GM19099 (cell line): ENCODE results near the gene SP7.

Source experiments
- POLR2A ChIP-seq: IDR thresholded peaks from 3 replicates; pipeline ENCODE4 v1.6.1; 2011; ENCODE audit warnings: low read depth; ENCODE audit not compliant: insufficient read length; ENCODE audit errors: extremely low read depth

SP7 gene

DNA sequence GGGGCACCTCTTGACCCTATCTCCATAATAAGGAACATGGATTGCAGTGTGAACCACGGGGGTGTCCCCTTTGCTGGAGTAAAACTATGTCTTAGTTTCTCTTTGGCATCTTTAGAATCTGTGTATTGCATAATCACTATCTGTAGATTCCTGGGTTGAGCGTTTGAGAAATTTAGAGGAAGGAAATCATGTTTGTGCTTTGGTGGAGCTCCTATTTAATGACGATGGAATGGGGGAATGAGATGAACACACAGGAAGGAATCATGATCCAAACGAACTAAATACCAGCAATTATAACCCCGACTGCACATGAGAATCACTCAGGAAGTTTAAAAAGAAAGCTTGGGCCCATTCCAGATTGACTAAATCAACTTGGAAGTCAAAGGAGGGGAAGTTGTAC is 38.0 kb downstream of the SP7 start:
- TF ChIP-seq POLR2A, result no peak

DNA sequence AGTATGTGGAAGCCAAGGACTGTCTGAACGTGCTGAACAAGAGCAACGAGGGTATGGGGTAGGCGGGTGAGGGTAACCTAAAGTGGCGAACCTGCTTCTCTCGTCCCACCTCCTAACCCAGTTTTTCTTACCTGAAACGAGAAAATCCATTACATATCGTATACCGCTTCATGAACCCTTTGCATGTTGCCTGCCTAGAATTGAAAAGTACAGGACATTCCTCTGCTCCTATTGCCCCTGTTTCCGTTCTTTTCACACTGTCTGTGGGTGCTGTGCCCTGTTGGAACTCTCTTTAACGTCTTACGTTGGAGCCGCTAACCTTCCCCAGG is 40.3 kb downstream of the SP7 start:
- TF ChIP-seq POLR2A, result no peak

DNA sequence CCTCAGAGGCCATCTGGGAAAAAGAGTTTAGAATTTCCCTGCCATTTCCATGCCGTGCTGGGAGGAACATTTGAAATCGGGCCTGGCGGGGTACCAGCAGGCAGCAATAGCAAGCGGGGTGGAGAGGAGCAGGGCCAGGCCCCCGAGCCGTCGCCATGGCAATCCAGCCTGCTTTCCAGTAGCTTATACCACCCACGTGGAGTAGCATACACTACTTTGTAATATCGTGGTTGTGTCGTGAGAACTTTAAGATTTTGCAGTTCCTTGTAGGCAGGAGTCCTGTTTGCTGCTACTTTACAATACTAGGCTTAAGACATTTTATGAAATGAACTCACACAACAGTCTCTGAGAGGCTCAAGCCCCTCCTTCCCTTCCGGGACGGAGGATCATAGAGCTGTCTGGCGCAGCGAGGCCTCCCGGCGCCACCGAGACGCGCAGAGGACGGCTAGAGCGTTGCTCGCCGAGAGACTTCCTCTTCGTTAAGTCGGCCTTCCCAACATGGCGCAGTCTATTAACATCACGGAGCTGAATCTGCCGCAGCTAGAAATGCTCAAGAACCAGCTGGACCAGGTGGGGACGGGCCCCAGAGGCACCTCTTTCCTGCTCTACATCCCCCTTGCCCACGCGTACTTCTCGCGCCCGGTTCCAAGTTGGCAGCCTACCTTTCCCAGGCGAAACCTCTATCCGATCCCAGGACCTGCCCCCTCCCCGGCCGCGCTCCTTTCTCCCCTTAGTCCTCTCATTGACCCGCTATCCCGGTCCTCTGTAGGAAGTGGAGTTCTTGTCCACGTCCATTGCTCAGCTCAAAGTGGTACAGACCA is 40.9 kb downstream of the SP7 start, which contains the start of gene PFDN5:
PFDN5 (plus strand) TSS at position 473 of the 821 bp plus-strand sequence; CDS start at position 499, 26 bp downstream.
- peak; percentile 90 for TF ChIP-seq POLR2A

DNA sequence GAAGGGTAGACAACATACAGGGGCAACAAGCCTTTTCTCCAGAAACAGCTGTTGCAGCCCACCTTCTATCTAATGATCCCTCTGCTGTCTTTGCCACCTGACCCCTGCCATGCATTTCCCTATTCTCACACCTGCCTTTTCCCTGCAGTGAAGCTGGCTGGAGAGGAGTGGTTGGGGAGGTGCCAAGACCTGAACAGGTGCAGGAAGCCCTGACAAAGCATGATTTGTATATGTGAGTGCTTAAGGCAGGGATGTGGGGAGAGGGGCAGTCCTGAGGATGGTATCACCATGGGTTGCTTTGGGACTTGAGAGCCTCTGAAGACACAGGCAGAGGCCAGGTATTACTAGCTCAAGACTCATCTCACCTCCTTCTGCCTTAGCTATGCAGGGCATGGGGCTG is 43.7 kb downstream of the SP7 start:
- TF ChIP-seq POLR2A, result no peak

DNA sequence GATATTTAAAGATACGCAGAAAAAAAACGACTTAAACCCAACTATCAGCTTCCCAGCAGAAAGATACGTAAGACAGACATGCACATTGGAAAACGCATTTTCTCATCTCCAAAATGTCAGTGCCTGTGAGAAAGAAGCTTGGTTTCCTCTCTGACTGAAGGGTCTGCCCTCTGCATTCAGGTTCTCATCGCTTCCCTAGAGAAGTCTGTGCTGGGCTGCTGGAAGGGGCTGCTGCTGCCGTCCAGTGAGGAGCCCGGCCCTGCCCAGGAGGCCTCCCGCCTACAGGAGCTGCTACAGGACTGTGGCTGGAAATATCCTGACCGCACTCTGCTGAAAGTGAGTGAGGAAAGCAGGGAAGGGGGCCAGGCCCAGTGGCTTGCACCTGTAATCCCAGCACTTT is 45.5 kb downstream of the SP7 start:
- no peak for TF ChIP-seq POLR2A

DNA sequence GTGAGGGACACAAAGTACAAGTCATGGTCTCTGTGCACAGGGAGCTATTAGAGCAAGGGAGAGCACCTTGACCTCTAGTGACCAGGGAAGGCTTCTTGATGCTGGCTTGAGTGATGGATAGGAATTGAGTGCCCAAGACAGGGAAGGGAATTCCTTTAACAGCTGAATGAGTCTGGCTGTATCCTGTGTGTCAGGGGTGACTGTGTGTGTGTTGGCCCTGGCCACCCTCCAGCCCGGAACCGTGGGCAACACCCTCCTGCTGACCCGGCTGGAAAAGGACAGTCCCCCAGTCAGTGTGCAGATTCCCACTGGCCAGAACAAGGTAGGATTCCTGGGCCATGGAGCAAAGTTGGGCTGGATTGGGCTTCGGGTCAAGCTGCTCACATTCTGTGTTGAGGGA is 46.3 kb downstream of the SP7 start:
- no peak for TF ChIP-seq POLR2A

DNA sequence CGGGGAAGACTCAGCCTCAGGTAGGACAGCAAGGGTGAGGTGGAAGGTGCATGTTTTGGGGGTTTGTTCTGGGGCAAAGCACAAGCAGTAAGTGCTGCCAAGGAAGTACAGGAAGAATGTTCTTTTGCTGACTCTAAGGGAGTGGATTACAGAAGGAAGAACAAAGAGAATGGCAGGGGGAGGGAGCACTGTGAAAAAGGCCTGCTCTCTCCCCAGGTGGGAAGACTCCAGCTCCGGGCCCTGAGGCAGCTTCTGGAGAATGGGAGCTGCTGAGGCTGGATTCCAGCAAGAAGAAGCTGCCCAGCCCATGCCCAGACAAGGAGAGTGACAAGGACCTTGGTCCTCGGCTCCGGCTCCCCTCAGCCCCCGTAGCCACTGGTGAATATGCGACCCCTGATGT is 47.8 kb downstream of the SP7 start:
- no peak for TF ChIP-seq POLR2A

DNA sequence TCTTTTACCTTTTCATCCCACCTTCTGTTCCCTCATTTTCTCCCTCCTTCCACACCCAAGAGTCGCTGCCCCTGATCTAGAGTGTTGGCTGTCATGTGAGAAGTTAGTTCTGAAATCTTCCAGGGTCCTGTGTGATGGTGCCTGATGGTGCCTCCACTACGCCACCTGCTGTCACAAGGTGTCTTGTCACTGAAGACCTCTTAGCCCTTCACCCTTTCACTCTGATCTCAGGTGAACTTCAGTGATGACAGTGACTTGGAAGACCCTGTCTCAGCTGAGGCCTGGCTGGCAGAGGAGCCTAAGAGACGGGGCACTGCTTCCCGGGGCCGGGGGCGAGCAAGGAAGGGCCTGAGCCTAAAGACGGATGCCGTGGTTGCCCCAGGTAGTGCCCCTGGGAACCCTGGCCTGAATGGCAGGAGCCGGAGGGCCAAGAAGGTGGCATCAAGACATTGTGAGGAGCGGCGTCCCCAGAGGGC is 48.4 kb downstream of the SP7 start:
- TF ChIP-seq POLR2A, result no peak

DNA sequence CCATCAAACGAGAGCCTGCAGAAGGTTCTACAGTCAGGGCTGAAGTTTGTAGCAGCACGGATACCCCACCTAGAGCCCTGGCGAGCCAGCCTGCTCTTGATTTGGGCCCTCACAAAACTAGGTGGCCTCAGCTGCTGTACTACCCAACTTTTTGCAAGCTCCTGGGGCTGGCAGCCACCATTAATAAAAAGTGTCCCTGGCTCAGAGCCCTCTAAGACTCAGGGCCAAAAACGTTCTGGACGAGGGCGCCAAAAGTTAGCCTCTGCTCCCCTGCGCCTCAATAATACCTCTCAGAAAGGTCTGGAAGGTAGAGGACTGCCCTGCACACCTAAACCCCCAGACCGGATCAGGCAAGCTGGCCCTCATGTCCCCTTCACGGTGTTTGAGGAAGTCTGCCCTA is 49.7 kb downstream of the SP7 start:
- TF ChIP-seq POLR2A, result no peak

DNA sequence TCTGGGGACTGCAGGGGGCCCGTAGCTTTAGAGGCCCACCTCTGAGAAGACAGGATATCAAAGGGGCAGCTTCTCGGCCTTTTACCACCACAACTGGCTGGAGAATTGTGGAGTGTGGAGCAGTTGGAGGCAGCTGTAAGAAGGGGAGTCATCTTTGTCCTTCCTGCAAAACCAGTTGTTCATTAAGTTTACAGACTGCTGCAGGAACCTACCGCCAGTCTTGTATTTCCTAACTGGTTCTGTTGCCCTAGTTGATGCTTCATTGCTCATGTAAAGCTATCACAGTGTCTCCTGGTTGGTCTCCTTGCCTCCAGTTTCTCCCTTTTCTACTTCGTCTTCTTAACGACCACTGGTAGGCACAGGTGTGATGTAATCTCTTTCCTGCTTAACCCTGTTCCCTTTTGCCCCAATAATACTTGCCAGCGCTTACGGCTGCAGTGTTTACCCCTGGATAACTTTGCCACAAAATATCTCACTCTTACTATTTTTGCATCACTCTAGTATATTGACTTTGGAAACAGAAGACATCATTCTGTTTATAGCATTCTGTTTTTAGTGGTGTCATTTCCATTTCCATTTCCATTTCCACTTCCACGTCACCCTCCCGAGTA is 56.2 kb downstream of the SP7 start:
- TF ChIP-seq POLR2A, result no peak

DNA sequence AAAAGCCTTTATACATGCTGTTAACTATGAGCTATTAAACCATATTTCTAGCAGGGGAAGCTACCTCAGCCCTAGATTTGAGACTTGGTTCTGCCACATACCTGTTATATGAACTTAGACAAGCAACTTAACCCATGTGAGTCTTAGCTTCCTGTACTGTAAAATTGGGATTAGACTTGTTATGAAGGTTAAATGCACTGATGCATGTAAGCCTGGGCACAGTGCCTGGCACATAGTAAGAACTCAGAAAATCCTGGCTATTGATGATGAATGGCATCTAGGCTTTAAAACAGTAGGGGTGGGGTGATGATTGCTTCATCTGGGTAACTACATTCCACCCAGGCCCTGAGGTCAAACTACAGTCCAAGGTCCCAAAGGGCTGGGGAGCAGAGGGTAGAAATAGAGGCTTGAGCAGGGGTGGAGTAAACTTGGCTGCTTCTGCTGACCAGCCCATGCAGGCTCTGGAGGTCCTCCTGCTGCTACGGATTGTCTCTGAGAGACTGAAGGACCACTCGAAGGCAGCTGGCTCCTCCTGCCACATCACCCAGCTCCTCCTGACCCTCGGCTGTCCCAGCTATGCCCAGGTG is 56.8 kb downstream of the SP7 start:
- no peak for TF ChIP-seq POLR2A

DNA sequence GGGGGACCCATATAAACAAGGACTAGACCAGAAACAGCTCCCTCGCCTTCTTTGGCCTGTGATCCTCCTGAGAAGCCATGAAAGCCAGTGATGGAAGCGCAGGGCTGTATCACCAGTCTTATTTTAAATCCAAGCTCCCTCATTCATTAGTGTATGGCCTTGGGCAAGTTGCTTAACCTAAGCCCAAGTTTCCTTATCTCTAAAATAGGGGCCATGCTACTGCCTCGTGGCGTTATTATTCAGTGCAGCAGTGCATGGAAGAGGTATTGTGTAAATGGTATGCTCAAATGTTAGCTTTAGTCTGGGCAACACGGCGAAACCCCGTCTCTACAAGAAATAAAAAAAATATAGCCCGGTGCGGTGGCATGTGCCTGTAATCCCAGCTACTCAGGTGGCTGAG is 58.2 kb downstream of the SP7 start:
- no peak for TF ChIP-seq POLR2A
